Mucosa of rectum (tissue), 2 donors: ENCODE data around the gene HLA-DPB1.

Experiments used
- H3K27ac ChIP-seq, 2 donors: one replicate each; pipeline ENCODE4 v1.7.0; 2013; ENCODE audit warnings: inconsistent platforms in 2 of 2, low read depth in 2 of 2, low read length in 2 of 2
- H3K27me3 ChIP-seq, 2 donors: one replicate each; pipeline ENCODE4 v1.7.0; 2013; ENCODE audit warnings: low read length in 2 of 2; ENCODE audit not compliant: control insufficient read depth in 2 of 2, insufficient read depth in 2 of 2
- H3K36me3 ChIP-seq, 2 donors: one replicate each; pipeline ENCODE4 v1.7.0; 2013; ENCODE audit warnings: low read length in 2 of 2; ENCODE audit not compliant: control insufficient read depth in 2 of 2, insufficient read depth in 2 of 2
- H3K4me1 ChIP-seq, 2 donors: one replicate each; pipeline ENCODE4 v1.7.0; 2013; ENCODE audit warnings: low read length in 2 of 2, mild to moderate bottlenecking in 1 of 2; ENCODE audit not compliant: control insufficient read depth in 2 of 2, insufficient read depth in 2 of 2
- H3K4me3 ChIP-seq, 2 donors: one replicate each; pipeline ENCODE4 v1.7.0; 2013; ENCODE audit warnings: low read length in 2 of 2
- H3K9ac ChIP-seq, 2 donors: one replicate each; pipeline ENCODE4 v1.7.0; 2013; ENCODE audit warnings: low read length in 2 of 2, low read depth in 1 of 2, mild to moderate bottlenecking in 1 of 2
- H3K9me3 ChIP-seq, 2 donors: one replicate each; pipeline ENCODE4 v1.7.0; 2013; ENCODE audit warnings: low read length in 2 of 2; ENCODE audit not compliant: control insufficient read depth in 2 of 2
- donor health status: healthy.
- donor health status: Normal muscosa, but diverticular disease.

HLA-DPB1 gene

DNA sequence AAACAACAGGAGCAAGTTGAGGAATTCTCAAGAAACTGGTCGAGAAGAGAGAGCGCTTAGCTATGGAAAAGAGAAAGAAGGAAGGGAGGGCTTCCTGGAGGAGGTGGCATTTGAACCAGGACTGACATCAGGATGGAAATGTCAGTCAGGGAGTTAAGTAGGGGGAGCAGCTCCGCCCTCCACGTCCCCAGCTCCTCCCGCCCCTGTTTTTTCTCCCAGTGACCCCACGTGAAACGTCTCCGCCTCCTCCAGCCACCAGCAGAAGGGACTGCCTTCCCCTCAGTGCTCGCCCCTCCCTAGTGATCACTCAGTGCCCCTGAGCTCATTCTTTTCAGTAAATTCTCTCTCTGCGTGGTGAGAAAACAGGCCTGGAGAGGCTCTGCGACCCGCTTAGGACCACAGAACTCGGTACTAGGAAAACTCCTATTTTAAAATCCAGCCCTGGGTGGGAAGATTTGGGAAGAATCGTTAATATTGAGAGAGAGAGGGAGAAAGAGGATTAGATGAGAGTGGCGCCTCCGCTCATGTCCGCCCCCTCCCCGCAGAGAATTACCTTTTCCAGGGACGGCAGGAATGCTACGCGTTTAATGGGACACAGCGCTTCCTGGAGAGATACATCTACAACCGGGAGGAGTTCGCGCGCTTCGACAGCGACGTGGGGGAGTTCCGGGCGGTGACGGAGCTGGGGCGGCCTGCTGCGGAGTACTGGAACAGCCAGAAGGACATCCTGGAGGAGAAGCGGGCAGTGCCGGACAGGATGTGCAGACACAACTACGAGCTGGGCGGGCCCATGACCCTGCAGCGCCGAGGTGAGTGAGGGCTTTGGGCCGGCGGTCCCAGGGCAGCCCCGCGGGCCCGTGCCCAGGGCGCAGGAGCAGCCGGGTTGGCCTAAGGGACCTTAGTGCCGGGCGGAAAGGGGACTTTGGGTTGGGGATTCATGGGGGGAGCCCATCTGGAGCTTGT, 4.6 kb downstream of the HLA-DPB1 start:
- peak overlapping the region; percentile 47 to 58 for H3K4me3 ChIP-seq
- peaks cover 0 to 18% of the 10 kb centered on the region in 2 donors for H3K27me3 ChIP-seq
- H3K36me3 ChIP-seq, result no peaks in the 10 kb centered on the region
- peaks cover 0 to 5% of the 10 kb centered on the region in 2 donors for H3K4me1 ChIP-seq
- peak overlapping the region; percentile 52 to 76 for H3K27ac ChIP-seq
- H3K9ac ChIP-seq, result peak overlapping the region; percentile 52 to 61
- H3K9me3 ChIP-seq, result no peaks in the 10 kb centered on the region

DNA sequence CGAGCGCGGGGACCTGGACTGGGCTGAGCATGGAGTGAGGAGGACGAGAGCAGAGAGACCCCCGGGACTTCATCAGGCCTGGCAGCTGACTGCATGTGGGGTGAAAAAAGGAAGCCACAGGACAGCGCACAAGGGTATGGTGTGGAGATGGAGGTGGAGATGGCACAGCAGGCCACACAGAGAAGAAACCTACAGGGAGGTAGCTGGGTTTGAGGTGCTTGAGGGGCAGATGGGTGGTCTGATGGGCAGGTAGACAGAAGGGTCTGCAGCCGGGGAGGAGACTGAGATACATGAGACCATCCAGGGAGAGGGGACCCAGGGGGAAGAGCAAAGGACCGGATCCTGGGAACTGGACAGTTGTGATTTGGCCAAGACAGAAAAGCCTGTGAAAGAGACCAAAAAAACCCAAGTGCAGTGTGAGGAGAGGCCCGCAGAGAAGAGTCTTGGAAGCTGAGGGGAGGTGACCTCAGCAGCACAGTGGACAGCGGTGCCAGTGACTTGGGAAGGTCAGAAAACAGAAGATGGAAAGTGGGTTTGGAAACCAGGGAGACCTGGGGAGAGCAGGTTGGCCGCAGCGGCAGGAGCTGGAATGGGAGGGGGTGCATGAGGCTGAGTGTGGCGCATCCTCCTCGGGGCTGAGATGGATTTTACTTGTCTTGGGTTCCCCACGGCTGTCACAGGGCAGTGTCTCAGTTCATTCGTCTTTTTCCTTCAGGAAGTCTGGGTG, 5.5 kb downstream of the HLA-DPB1 start:
- H3K9ac ChIP-seq, result peak overlapping the region; percentile 34 to 61
- peak overlapping the region; percentile 47 to 58 for H3K4me3 ChIP-seq
- no peaks in the 10 kb centered on the region for H3K9me3 ChIP-seq
- H3K36me3 ChIP-seq, result peaks cover 0 to 3% of the 10 kb centered on the region in 2 donors
- H3K27ac ChIP-seq, result peak overlapping the region; percentile 52 to 76
- H3K4me1 ChIP-seq, result peaks cover 0 to 5% of the 10 kb centered on the region in 2 donors
- peaks cover 0 to 18% of the 10 kb centered on the region in 2 donors for H3K27me3 ChIP-seq

DNA sequence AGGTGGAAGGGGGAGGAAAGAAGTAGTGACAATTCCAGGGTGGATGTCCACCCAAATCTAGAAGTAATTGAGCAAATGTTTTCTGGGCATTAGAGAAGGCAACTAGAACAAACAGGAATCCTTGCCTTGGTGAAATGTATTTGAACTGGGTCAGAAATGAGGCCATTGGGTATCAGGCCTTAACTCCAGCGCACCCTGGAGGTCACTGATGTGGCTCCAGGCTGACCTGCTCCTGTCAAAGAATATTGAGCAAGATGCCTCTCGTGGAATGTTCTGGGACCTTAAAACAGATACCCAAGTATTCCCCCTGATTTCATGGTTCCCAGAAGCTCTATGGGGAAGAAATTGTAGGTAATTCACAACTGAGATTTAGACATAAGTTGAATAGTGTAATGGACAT, 6.9 kb downstream of the HLA-DPB1 start:
- Histone ChIP-seq H3K4me3 (no peak overlapping the region), H3K9me3 (no peaks in the 10 kb centered on the region), H3K27ac (no peak overlapping the region), H3K4me1 (peaks cover 0 to 5% of the 10 kb centered on the region in 2 donors), H3K9ac (no peak overlapping the region), H3K36me3 (peaks cover 0 to 3% of the 10 kb centered on the region in 2 donors), H3K27me3 (peaks cover 0 to 18% of the 10 kb centered on the region in 2 donors)

DNA sequence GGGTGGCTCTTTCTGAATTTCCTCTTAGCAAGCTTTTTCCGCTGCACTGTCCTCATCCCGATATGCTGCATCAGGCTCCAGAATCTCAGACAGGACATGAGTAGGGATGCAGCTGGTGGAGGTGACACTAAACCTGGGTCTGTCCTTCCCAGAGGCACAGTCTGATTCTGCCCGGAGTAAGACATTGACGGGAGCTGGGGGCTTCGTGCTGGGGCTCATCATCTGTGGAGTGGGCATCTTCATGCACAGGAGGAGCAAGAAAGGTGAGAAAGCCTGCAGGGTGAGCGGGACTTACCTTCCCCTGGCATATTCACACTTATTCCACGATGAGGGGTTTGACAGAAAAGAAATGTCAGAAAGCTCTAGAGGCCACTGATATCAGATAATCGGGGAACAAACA, 9.8 kb downstream of the HLA-DPB1 start:
- no peaks in the 10 kb centered on the region for H3K9me3 ChIP-seq
- peaks cover 0 to 3% of the 10 kb centered on the region in 2 donors for H3K36me3 ChIP-seq
- peaks cover 0 to 1% of the 10 kb centered on the region in 2 donors for H3K27me3 ChIP-seq
- no peak overlapping the region for H3K27ac ChIP-seq
- H3K4me3 ChIP-seq, result no peak overlapping the region
- H3K4me1 ChIP-seq, result peaks cover 0 to 3% of the 10 kb centered on the region in 2 donors
- no peak overlapping the region for H3K9ac ChIP-seq

DNA sequence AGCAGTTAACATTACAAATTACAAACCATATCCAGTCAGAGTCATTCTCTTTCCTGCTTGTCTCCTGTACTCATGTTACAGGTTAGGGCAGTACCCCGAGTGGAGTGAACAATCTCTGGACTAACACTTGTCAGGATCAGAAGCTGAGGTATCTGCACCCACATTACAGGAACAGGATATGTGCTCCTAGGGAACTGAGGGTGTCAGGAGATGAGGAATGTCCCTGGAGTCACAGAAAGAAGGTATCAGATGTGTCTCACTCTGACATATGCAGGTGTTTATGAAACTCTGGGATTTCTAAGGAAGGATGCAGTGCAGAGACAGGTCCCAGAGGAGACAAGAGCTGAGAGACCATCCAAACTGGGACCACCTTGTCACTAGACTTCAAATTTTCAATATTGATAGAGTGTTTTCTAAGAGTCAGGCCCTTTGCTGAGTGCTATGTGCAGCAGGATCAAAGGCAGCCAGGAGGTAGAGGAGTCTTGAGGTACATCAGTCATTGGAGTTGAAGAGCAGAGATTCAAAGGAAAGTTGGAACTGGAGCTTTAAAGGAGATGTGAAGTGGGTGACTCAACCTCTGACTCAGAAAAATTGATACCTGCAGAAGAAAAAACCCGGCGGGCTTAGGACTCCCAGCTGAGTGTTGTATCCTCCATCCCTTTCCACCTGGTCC, 12.6 kb downstream of the HLA-DPB1 start:
- no peak overlapping the region for H3K27ac ChIP-seq
- H3K27me3 ChIP-seq, result no peaks in the 10 kb centered on the region
- H3K9me3 ChIP-seq, result no peaks in the 10 kb centered on the region
- H3K9ac ChIP-seq, result no peak overlapping the region
- H3K4me1 ChIP-seq, result no peaks in the 10 kb centered on the region
- H3K4me3 ChIP-seq, result no peak overlapping the region
- peaks cover 0 to 3% of the 10 kb centered on the region in 2 donors for H3K36me3 ChIP-seq

DNA sequence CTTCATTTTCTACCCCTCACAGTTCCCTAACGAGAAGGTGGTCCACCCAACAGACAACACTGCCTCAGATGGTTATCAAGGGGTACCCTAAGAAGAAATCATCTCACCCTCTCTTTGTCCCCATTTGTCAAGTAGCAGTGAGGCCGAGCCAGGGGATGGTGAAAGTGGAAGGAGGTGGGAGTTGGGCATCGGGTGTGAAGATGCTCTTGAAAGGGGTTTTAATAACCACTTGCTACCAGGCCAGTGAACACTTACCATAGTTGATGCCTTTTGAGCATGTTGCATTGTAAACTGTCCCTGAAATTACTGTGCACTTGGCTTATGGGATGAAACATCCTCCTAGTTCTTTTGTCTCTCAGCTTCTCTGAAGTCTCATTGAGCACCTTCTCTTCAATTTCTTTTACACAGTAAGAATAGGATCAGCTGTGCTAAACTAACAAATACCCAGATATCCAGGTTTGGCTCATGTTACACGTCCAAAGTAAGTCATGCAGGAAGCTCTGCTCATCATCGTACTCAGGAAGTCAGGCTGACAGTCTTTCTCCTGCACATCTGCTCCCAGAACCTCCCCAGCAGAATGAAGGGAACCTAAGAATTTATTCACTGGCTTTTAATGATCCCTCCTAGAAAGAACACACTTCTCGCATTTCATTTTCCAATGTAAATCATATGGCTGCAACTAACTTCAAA, 13.3 kb downstream of the HLA-DPB1 start:
- no peak overlapping the region for H3K27ac ChIP-seq
- H3K36me3 ChIP-seq, result peaks cover 0 to 3% of the 10 kb centered on the region in 2 donors
- H3K27me3 ChIP-seq, result no peaks in the 10 kb centered on the region
- H3K4me1 ChIP-seq, result no peaks in the 10 kb centered on the region
- no peaks in the 10 kb centered on the region for H3K9me3 ChIP-seq
- H3K4me3 ChIP-seq, result no peak overlapping the region
- H3K9ac ChIP-seq, result peak overlapping the region in 1 of 2 donors; percentile 17

DNA sequence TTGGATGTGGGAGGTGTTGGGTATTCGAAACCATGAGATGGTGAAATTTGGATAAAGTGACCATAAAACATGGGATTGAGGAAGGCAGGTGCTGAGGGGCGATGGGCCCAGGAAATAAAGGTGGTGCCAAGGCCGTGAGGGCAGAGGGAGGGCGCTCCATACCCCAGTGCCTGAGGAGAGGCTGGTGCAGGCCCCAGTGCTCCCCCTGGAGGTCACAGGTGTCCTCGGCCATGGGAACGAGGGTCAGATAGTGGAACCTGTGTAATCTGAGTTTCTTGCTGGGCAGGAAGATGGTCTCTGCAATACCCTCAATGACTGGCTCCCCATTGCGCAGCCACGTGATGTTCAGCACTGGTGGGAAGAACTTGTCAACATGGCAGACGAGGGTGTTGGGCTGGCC, 16.2 kb downstream of the HLA-DPB1 start:
- H3K4me3 ChIP-seq, result no peak overlapping the region
- H3K36me3 ChIP-seq, result no peaks in the 10 kb centered on the region
- no peaks in the 10 kb centered on the region for H3K4me1 ChIP-seq
- no peaks in the 10 kb centered on the region for H3K9me3 ChIP-seq
- H3K27ac ChIP-seq, result no peak overlapping the region
- no peak overlapping the region for H3K9ac ChIP-seq
- H3K27me3 ChIP-seq, result peaks cover 0 to 2% of the 10 kb centered on the region in 2 donors

DNA sequence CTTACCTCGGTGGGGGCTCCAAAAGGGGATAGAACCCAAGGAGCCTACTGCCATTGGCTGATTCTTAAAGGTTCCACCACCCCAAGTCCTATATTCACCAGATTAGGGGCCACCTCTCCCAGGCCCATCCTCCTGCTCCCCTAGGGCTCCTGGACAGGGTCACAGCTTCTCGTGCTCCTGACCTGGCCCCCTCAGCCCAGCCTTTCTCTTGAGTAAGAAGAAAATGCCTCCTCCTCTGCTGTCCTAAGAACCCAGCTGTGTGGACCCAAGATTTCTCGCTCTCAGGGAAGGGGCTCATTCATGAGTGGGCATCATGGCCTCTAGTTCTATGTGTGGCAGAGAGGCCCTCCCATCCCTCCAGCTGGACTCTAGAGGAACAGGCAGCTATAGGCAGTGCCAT, 16.6 kb downstream of the HLA-DPB1 start:
- H3K27me3 ChIP-seq, result peaks cover 0 to 2% of the 10 kb centered on the region in 2 donors

DNA sequence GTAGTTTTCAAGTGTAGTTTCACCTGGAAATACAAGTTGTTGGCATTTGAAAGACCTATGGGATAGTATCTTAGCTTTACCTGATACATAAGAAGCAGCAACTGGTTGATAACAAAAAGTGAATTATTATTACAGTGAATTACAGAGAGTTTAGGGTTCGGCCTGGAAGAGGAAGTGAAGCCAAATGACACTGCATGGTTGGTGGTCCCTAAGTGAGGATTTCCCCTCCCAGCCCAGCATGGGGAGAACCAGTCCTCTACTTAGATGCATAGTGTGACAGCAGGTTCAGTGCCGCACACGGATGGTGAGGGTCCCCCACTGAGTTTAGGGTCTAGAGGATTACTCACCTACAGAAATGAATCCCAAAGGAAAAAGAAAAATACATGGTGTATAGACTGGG, 18.1 kb downstream of the HLA-DPB1 start:
- Histone ChIP-seq H3K4me3 (no peak overlapping the region), H3K36me3 (no peaks in the 10 kb centered on the region), H3K9me3 (no peaks in the 10 kb centered on the region), H3K27ac (no peak overlapping the region), H3K27me3 (peaks cover 0 to 2% of the 10 kb centered on the region in 2 donors), H3K4me1 (no peaks in the 10 kb centered on the region), H3K9ac (no peak overlapping the region)

More for the DNA sequence above, 16.6 kb downstream of the HLA-DPB1 start:
- H3K9ac ChIP-seq, result no peak overlapping the region
- no peaks in the 10 kb centered on the region for H3K9me3 ChIP-seq
- no peaks in the 10 kb centered on the region for H3K4me1 ChIP-seq
- H3K4me3 ChIP-seq, result no peak overlapping the region
- no peaks in the 10 kb centered on the region for H3K36me3 ChIP-seq
- no peak overlapping the region for H3K27ac ChIP-seq
